ENCODE results near the gene CACNG4. TPM values are rescaled to one million over a fixed set of nuclear protein-coding genes. Genes with fewer than 3 reads are reported as not detected.
A peak's percentile ranks its signal among the peaks of the same experiment; 100 is the strongest.
"Not testable (repeated sequence)": the region's sequence is repeated elsewhere in the genome, so short reads cannot be mapped to it uniquely, and the experiment has no call there.

The CACNG4 gene
- total RNA-seq, 1 donor from 2014 or later: 1.2 TPM

GRCh38 chr17:66963521-66963908 is 992 bp upstream of the CACNG4 start:
- DNase-seq (ENCODE audit: low spot score): no peak

DNA sequence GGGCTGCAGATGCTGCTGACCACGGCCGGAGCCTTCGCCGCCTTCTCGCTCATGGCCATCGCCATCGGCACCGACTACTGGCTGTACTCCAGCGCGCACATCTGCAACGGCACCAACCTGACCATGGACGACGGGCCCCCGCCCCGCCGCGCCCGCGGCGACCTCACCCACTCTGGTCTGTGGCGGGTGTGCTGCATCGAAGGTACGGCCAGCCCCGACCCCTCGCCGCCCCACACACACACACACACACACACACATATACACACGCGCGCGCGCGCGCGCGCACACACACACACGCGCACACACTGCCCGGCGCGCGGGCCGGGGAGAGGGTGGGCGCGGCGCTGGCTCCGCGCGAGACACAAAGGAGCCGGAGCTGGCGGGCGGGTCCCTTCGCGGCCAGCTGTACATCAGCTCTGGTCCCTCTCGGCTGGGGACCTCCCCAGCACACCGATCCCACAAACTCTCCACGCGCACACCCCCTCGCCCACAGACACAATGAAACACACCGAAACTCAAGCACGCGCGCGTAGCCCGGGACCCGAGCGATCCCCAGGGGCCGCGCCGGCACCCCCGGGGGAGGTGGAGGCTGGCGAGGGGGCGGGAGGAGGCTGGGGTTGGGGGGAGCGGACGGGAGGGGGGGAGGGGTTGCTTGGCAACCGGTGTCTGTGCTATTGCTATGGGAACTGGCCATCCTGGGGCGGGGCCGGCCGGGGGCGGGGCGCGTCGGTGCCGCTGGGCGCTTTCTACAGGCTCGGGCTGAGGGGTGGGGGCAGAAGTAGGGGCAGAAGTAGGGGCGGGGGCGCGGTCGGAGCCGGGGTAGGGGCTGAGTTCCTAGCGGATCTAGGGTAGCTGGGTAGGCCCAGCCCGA is 658 bp downstream of the CACNG4 start:
- DNase-seq (ENCODE audit: low spot score): no peak

DNA sequence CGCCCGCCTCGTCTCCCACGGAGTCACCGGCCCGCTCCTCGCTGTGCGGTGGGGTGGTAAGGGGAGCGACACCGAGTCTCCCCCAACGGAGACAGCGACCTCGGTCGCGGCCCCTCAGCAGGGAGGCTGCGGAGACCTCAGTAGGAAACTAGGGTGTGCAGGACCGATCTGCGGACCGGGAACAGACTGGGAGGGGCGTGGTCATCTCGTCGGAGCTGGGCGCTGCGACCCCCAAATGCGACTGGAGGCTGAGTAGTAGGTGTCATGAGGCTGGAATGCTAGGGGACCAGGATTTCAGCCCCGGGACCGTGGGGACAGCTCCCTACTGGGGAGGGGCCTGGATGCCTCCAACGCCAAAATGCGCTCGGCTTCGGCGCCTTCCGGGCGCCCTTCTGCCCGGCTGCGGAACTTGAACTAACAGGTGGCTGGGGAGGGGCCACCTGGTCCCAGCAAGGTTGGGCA is 1.3 kb downstream of the CACNG4 start:
- DNase-seq (ENCODE audit: low spot score): no peak

DNA sequence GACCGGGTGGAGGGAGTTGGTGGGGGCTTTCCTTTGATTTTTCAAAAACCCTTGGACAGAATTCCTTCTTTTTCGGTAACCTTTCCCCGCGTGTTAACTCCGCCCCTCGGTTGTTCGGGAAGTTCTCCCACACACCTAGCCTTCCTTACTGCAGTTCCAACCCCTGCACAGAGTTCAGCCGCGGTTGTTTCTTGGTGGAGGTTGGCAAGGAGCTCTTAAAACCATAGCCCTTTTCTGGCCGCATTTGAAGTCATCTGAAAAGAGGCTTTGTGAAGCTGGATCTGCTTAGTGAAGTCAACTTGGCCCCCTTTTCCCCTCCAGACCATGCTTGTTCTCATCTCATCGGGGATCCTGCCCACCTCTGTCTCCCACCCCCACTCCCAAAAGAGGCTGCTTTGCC is 1.8 kb downstream of the CACNG4 start:
- no peak for DNase-seq (ENCODE audit: low spot score)

DNA sequence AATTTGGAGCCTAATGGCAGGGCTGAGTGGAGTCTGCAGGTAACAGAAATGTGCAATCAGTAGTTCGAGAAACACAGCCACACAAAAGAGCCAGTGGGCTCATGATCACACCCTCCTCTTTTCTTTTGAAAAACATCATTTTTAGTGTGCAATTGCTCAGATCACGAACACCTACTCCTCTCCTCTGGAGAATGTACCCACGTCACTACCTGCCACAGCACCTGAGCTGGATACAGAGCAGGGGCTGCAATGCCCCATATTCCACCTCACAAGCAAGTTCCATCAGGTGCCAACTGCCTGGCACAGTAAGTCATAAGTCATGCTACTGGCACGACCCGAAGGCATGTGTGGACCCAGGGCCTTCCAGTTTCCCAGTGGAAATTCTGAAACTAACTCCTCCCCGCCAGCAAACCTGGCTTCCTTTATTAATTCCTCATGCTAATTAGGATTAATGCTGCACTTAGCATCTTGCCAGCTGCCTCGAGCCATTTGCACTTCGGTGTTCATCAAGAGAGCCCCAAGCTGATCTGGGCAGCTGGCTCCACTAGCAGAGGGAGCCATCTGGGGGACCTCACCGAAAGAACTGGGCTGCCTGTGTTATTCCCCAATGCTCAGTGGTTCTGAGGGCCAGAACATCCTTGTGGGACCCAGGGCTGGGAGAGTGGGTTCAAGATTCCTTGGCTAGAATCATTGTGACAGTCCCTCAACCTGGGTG is 2.4 kb downstream of the CACNG4 start:
- no peak for DNase-seq (ENCODE audit: low spot score)

DNA sequence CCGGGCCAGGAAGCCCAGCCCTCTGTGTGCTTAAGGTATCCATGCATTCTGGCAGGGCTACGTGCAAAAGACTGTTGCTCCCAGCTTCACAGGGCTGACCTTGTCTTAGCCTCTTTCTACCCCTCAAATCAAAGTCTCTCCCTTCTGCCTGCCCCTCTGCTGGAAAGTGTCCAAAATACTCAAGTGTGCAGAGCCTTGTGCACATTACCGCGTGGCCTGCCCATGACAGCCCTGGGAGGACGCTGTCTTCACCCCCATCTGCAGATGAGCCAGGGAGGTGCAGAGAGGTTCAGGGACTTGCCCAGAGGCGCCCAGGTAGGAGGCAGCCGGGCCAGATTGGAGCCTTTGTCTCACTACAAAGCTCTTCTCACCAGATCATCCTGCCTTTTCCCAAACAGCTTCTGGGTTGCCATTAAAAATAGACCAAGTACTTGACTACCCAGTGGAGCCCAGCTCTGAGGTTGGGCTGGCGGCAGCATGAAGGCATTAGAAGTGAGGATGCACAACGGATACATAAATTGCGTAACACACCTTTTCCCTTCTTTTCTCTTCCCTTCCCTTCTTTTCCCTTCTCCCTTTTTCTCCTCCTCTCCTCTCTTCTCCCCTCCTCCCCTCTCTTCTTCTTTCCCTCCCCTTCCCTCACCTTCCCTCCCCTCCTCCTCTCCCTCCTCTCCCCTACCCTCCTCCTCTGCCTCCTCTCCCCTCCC is 3.5 kb downstream of the CACNG4 start:
- DNase-seq (ENCODE audit: low spot score): no peak

DNA sequence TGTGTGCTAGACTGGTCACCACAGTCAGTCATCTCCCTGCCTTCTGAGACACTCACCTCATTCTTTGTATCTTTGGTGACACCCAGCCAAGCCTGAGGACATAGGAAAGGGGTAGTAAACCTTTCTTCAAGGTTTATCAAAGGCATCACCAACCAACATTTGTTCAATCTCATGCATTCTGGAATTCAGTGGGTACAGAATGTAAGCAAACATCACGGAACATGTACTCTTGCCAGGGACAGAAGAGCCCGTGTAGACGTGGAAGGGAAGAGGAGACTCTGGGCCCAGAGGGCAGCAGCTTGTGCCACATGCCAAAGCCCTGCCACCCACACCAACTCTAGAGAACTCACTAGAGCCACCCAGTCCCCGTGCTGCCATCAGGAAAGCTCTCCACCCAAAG is 4.4 kb downstream of the CACNG4 start:
- DNase-seq (ENCODE audit: low spot score): no peak

- no peak for DNase-seq (ENCODE audit: low spot score)
These were observed 5.6 kb downstream of the CACNG4 start for GRCh38 chr17:66970140-66970539.

GRCh38 chr17:66970797-66971196 is 6.3 kb downstream of the CACNG4 start:
- no peak for DNase-seq (ENCODE audit: low spot score)

DNA sequence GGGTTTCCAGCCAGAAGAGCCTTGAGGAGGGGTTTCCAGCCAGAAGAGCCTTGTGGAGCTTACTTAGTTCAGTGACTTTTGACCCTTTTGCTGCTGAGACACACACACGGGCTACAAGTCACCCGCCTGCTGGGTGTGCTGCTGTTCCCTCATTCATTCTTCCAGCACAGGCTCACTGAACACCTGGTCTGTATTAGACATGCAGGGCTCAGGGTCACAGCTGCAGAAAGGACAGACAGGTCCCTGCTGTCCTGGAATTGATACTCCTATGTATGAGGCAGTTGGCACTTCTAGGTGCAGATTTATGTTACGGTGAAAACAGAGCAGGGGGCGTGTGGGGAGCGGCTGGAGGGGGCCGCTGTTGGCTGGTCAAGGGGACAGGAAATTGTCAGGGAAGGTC is 6.8 kb downstream of the CACNG4 start:
- no peak for DNase-seq (ENCODE audit: low spot score)

- no peak for DNase-seq (ENCODE audit: low spot score)
These were observed 7.4 kb downstream of the CACNG4 start for GRCh38 chr17:66971730-66972441.

DNA sequence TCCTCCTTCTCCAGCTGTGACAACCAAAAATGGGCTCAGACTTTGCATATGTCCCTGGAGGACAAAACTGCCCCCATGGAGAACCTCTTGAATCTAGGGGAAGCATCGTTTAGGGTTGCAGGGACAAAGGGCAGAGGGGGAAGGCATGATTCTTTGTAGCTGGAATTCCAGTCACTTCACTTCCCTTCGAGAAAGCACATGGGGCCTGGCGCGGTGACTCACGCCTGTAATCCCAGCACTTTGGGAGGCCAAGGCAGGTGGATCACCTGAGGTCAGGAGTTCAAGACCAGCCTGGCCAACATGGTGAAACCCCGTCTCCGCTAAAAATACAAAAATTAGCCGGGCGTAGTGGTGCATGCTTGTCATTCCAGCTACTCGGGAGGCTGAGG is 7.9 kb downstream of the CACNG4 start:
- not testable (repeated sequence) for DNase-seq (ENCODE audit: low spot score)

GRCh38 chr17:66975188-66975587 is 10.7 kb downstream of the CACNG4 start:
- DNase-seq (ENCODE audit: low spot score): no peak

- DNase-seq (ENCODE audit: low spot score): no peak
These were observed 11.3 kb downstream of the CACNG4 start for GRCh38 chr17:66975614-66976378.

GRCh38 chr17:66976379-66976663 is 11.8 kb downstream of the CACNG4 start:
- DNase-seq (ENCODE audit: low spot score): no peak

DNA sequence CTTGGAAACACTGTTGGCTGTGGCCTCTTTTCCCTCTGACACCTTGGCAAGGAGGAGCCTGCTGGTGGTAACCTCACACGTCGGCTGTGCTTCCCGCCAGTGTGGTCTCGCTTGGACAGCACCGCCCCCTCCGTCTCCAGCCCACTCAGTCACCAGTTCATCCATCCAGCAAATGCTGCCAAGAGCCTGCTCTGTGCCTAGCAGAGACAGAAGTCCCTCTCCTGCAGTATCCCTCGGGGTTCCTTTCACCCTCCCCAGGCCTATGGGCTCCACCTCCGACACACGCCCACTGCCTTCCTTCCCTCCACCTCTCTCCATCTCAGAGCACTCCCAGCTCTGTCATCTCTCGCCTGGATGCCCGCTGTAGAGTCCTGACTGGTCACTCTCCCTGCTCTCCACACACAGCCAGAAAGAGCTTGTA is 12.3 kb downstream of the CACNG4 start:
- no peak for DNase-seq (ENCODE audit: low spot score)

GRCh38 chr17:66978514-66979061 is 14.1 kb downstream of the CACNG4 start:
- no peak for DNase-seq (ENCODE audit: low spot score)

GRCh38 chr17:66980896-66981295 is 16.4 kb downstream of the CACNG4 start:
- DNase-seq (ENCODE audit: low spot score): no peak

DNA sequence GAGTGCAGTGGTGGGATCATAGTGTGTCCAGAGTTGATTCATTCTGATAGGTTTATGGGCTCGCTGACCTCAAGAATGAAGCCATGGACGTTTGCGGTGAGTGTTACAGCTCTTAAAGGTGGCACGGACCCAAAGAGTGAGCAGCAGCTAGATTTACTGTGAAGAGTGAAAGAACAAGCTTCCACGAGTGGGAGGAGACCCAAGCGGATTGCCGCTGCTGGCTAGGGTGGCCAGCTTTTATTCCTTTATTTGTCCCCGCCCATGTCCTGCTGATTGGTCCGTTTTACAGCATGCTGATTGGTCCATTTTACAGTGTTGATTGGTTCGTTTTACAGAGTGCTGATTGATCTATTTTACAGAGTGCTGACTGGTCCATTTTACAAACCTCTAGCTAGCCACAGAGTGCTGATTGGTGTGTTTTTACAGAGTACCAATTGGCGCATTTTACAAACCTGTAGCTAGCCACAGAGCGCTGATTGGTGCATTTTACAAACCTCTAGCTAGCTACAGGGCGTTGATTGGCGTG is 17.5 kb downstream of the CACNG4 start:
- DNase-seq (ENCODE audit: low spot score): peak; percentile 28

DNA sequence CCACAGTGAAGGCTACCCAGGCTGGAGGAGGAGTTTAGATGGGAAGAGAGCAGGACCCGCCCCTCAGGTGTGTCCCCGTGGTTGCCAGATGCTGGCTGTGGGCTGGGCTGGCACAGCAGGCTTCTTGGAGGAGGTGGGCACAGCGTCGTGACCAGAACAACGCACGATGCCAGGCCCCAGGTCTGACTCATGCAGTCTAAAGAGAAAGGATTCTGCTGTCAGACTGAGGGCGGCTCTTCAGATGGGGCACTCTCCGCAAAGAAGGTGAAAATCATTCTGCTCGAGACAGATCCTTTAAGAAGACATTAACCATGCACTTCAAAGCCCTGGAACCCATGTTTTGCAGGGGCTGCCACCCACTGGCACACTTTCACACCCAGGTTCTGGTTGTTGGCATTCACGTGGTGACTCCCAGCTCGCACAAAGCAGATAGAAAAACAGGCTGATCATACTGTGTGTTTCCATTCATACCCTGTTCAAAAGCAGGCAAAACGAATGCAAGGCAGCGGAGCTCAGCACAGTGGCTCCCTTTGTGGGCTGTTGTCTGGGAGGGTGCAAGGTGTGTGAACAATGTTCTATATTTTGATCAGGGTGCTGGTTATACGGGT is 19.0 kb downstream of the CACNG4 start:
- no peak for DNase-seq (ENCODE audit: low spot score)

Data from umbilical cord (tissue), 2 donors.